Liver (tissue), 3 donors: ENCODE data around the gene CPLX4.

Source experiments
- EGR1 ChIP-seq, 2 donors: IDR thresholded peaks; 2 replicates each; pipeline ENCODE4 v1.6.1; 2016 to 2018; ENCODE audit warnings: antibody characterized with exemption in 2 of 2, low read depth in 2 of 2
- FOXA1 ChIP-seq: IDR thresholded peaks from 2 replicates; pipeline ENCODE4 v1.6.1; 2016; ENCODE audit warnings: antibody characterized with exemption
- GABPA ChIP-seq, 2 donors: IDR thresholded peaks in 1 of 2; conservative IDR thresholded peaks in 1 of 2; 2 replicates each; pipeline ENCODE4 v1.6.1; 2016; ENCODE audit warnings: antibody characterized with exemption in 2 of 2, mild to moderate bottlenecking in 1 of 2, moderate library complexity in 1 of 2
- HNF4G ChIP-seq: IDR thresholded peaks from 2 replicates; pipeline ENCODE4 v1.6.1; 2016; ENCODE audit warnings: antibody characterized with exemption
- JUND ChIP-seq, 2 donors: IDR thresholded peaks; 2 replicates each; pipeline ENCODE4 v1.6.1; 2016; ENCODE audit warnings: antibody characterized with exemption in 2 of 2
- RAD21 ChIP-seq, 2 donors: IDR thresholded peaks; 2 replicates each; pipeline ENCODE4 v1.6.1; 2016; ENCODE audit warnings: antibody characterized with exemption in 2 of 2, mild to moderate bottlenecking in 2 of 2
- SP1 ChIP-seq: IDR thresholded peaks from 2 replicates; pipeline ENCODE4 v1.6.1; 2018; ENCODE audit warnings: antibody characterized with exemption, mild to moderate bottlenecking
- TAF1 ChIP-seq: conservative IDR thresholded peaks from 2 replicates; pipeline ENCODE4 v1.6.1; 2016; ENCODE audit warnings: antibody characterized with exemption, mild to moderate bottlenecking
- YY1 ChIP-seq: IDR thresholded peaks from 2 replicates; pipeline ENCODE4 v1.6.1; 2016; ENCODE audit warnings: antibody characterized with exemption, mild to moderate bottlenecking
- TF ChIP-seq, protein P1 (sequence below): fragments of 150-350 bp; IDR thresholded peaks from 2 replicates; pipeline ENCODE4 v1.5.1; 2017; ENCODE audit warnings: improper control_type of control experiment, low read depth, low read length; ENCODE audit not compliant: missing input control
- TF ChIP-seq, protein P2 (sequence below): IDR thresholded peaks from 2 replicates; pipeline ENCODE4 v1.6.1; 2016; ENCODE audit warnings: antibody characterized with exemption
- TF ChIP-seq, protein P3 (sequence below): IDR thresholded peaks from 2 replicates; pipeline ENCODE4 v1.6.1; 2016; ENCODE audit warnings: antibody characterized with exemption, mild to moderate bottlenecking
- TF ChIP-seq, protein P4 (sequence below): IDR thresholded peaks from 2 replicates; pipeline ENCODE4 v1.6.1; 2016; ENCODE audit warnings: antibody characterized with exemption
- donor health status: healthy.
- donor health status: healthy.

DNA sequence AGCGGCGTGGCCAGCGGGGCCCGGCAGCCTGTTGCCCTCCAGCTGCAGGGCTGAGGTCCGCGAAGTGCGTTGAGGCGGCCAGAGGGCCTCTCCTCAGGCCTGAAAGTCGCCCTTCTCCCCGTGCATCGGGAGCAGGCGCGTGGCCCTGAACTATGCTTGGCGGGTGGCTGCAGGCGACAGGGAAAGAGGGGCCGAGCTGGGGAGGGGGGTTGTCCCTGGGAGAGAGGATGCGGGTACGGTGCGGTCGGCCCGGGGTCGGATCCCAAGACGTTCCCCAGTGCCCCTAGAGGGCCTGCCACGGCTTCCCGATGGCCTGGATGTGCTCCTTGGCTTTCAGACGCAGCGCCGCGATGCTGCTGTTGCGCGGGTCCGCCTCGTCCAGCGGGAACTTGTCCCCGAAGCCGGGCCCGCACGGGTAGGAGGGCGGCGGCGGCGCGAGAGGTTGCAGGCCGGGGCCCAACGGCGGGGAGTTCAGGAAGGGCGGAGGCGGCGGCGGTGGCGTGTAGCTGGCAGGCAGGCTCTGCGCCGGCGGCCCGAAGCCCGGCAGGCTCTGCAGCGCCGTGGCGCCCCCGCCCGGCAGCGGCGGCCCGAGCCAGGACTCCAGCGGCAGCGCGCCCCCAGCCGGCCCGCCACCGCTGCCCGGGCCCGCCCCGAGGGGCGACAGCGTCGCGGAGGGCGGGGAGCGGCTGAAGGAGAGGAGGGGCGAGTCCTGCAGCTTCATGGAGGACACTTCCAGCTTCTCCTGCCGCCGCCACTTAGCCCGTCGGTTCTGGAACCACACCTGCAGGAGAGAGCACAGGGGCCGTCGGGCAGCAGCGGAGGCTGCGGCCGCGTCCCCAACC, 49.5 kb downstream of the CPLX4 start:
- TF ChIP-seq, protein P1, sequence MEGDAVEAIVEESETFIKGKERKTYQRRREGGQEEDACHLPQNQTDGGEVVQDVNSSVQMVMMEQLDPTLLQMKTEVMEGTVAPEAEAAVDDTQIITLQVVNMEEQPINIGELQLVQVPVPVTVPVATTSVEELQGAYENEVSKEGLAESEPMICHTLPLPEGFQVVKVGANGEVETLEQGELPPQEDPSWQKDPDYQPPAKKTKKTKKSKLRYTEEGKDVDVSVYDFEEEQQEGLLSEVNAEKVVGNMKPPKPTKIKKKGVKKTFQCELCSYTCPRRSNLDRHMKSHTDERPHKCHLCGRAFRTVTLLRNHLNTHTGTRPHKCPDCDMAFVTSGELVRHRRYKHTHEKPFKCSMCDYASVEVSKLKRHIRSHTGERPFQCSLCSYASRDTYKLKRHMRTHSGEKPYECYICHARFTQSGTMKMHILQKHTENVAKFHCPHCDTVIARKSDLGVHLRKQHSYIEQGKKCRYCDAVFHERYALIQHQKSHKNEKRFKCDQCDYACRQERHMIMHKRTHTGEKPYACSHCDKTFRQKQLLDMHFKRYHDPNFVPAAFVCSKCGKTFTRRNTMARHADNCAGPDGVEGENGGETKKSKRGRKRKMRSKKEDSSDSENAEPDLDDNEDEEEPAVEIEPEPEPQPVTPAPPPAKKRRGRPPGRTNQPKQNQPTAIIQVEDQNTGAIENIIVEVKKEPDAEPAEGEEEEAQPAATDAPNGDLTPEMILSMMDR: no peak
- TF ChIP-seq TAF1: no peak
- no peak for TF ChIP-seq GABPA (IDR thresholded peaks at IDR 0.05 in 1 of 2, conservative IDR thresholded peaks at IDR 0.05 in 1 of 2)
- TF ChIP-seq EGR1 (IDR thresholded peaks at IDR 0.05; ENCODE audit: low read depth in 2 of 2): no peak
- TF ChIP-seq SP1: no peak
- TF ChIP-seq, protein P2, sequence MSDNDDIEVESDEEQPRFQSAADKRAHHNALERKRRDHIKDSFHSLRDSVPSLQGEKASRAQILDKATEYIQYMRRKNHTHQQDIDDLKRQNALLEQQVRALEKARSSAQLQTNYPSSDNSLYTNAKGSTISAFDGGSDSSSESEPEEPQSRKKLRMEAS: no peak
- no peak for TF ChIP-seq HNF4G
- TF ChIP-seq, protein P3, sequence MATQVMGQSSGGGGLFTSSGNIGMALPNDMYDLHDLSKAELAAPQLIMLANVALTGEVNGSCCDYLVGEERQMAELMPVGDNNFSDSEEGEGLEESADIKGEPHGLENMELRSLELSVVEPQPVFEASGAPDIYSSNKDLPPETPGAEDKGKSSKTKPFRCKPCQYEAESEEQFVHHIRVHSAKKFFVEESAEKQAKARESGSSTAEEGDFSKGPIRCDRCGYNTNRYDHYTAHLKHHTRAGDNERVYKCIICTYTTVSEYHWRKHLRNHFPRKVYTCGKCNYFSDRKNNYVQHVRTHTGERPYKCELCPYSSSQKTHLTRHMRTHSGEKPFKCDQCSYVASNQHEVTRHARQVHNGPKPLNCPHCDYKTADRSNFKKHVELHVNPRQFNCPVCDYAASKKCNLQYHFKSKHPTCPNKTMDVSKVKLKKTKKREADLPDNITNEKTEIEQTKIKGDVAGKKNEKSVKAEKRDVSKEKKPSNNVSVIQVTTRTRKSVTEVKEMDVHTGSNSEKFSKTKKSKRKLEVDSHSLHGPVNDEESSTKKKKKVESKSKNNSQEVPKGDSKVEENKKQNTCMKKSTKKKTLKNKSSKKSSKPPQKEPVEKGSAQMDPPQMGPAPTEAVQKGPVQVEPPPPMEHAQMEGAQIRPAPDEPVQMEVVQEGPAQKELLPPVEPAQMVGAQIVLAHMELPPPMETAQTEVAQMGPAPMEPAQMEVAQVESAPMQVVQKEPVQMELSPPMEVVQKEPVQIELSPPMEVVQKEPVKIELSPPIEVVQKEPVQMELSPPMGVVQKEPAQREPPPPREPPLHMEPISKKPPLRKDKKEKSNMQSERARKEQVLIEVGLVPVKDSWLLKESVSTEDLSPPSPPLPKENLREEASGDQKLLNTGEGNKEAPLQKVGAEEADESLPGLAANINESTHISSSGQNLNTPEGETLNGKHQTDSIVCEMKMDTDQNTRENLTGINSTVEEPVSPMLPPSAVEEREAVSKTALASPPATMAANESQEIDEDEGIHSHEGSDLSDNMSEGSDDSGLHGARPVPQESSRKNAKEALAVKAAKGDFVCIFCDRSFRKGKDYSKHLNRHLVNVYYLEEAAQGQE: no peak
- TF ChIP-seq, protein P4, sequence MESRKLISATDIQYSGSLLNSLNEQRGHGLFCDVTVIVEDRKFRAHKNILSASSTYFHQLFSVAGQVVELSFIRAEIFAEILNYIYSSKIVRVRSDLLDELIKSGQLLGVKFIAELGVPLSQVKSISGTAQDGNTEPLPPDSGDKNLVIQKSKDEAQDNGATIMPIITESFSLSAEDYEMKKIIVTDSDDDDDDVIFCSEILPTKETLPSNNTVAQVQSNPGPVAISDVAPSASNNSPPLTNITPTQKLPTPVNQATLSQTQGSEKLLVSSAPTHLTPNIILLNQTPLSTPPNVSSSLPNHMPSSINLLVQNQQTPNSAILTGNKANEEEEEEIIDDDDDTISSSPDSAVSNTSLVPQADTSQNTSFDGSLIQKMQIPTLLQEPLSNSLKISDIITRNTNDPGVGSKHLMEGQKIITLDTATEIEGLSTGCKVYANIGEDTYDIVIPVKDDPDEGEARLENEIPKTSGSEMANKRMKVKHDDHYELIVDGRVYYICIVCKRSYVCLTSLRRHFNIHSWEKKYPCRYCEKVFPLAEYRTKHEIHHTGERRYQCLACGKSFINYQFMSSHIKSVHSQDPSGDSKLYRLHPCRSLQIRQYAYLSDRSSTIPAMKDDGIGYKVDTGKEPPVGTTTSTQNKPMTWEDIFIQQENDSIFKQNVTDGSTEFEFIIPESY: no peak
- no peak for TF ChIP-seq YY1
- no peak for TF ChIP-seq RAD21 (IDR thresholded peaks at IDR 0.05)
- no peak for TF ChIP-seq JUND (IDR thresholded peaks at IDR 0.05)
- TF ChIP-seq FOXA1: no peak
